ENCODE results near the gene KRT14. TPM values are rescaled to one million over a fixed set of nuclear protein-coding genes. Genes with fewer than 3 reads are reported as not detected.

The KRT14 gene
- total RNA-seq, 1 experiment from 2014 or later, result not detected

GRCh38 chr17:41600318-41600717 is 13.6 kb upstream of the KRT14 start:
- H2BK5ac ChIP-seq (ENCODE audit: insufficient read length, low read length), result no peak overlapping the region
- DNase-seq, result no peak
- no peaks in the 10 kb centered on the region for H3K79me1 ChIP-seq (ENCODE audit: insufficient read depth, low read depth, low read length, poor library complexity, severe bottlenecking)
- no peak overlapping the region for H4K8ac ChIP-seq (replicated peaks; ENCODE audit: insufficient read length, low read depth, low read length)
- no peak overlapping the region for H3K4me2 ChIP-seq (ENCODE audit: insufficient read depth, insufficient read length, low read length)
- no peak overlapping the region for H2BK15ac ChIP-seq (ENCODE audit: low read depth, low read length)
- no peak overlapping the region for H3K9ac ChIP-seq (ENCODE audit: extremely low read depth, insufficient read length, low read length)
- no peak overlapping the region for H2AFZ ChIP-seq (ENCODE audit: low read length)
- Mint-ChIP-seq H3K36me3 (ENCODE audit: insufficient read depth in 1 of 3, low read depth in 3 of 3) (no peaks in the 10 kb centered on the region), H3K27ac (no peak overlapping the region), H3K9me3 (0 out of 5 replicates have a peak, but pooled peaks cover 0 to 3% of the 10 kb centered on the region in 2 experiments), H3K4me3 (no peak overlapping the region), H3K27me3 (ENCODE audit: low read depth) (peaks cover 12% of the 10 kb centered on the region), H3K4me1 (peaks cover 0 to 9% of the 10 kb centered on the region in 2 experiments; a peak in 1 of 4 replicates)
- no peak overlapping the region for H3K4ac ChIP-seq (ENCODE audit: low read depth, low read length)
- no peaks in the 10 kb centered on the region for H3K9me3 ChIP-seq (ENCODE audit: control insufficient read depth, low read depth, low read length)
- no peak overlapping the region for H3K56ac ChIP-seq (ENCODE audit: insufficient read length, low read depth, low read length)
- H3K18ac ChIP-seq (ENCODE audit: insufficient read length, low read depth, low read length), result no peak overlapping the region
- no peak overlapping the region for H3K14ac ChIP-seq (ENCODE audit: insufficient read depth, low read length)
- no peak overlapping the region for H2AK5ac ChIP-seq (ENCODE audit: insufficient read length, low read length)
- no peaks in the 10 kb centered on the region for H3K23me2 ChIP-seq (ENCODE audit: insufficient read length, low read depth, low read length, poor library complexity, severe bottlenecking)
- WGBS (ENCODE audit: extremely low coverage, insufficient read length, low lambda C conversion rate), result no CpG with 5 or more reads among the region's 4 CpGs
- H3K23ac ChIP-seq (ENCODE audit: insufficient read length, low read depth, low read length), result no peak overlapping the region
- H3K27me3 ChIP-seq (ENCODE audit: insufficient read depth, low read length), result no peaks in the 10 kb centered on the region
- H2BK120ac ChIP-seq (ENCODE audit: low read depth, low read length, poor library complexity, severe bottlenecking), result no peak overlapping the region
- no peak overlapping the region for H3K27ac ChIP-seq (ENCODE audit: insufficient read length, low read depth, low read length)
- no peaks in the 10 kb centered on the region for H4K20me1 ChIP-seq (ENCODE audit: control insufficient read depth, insufficient read depth, insufficient read length)
- H2BK20ac ChIP-seq (ENCODE audit: low read depth, low read length, poor library complexity, severe bottlenecking), result no peak overlapping the region
- no peaks in the 10 kb centered on the region for H3K4me1 ChIP-seq (ENCODE audit: insufficient read depth, low read length)
- TF ChIP-seq, protein P1, sequence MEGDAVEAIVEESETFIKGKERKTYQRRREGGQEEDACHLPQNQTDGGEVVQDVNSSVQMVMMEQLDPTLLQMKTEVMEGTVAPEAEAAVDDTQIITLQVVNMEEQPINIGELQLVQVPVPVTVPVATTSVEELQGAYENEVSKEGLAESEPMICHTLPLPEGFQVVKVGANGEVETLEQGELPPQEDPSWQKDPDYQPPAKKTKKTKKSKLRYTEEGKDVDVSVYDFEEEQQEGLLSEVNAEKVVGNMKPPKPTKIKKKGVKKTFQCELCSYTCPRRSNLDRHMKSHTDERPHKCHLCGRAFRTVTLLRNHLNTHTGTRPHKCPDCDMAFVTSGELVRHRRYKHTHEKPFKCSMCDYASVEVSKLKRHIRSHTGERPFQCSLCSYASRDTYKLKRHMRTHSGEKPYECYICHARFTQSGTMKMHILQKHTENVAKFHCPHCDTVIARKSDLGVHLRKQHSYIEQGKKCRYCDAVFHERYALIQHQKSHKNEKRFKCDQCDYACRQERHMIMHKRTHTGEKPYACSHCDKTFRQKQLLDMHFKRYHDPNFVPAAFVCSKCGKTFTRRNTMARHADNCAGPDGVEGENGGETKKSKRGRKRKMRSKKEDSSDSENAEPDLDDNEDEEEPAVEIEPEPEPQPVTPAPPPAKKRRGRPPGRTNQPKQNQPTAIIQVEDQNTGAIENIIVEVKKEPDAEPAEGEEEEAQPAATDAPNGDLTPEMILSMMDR (conservative IDR thresholded peaks at IDR 0.05), result no peak
- H4K91ac ChIP-seq (ENCODE audit: insufficient read length, low read depth, low read length), result no peak overlapping the region
- H4K5ac ChIP-seq (ENCODE audit: insufficient read length, low read depth, low read length), result no peak overlapping the region
- no peak overlapping the region for H3T11ph ChIP-seq (ENCODE audit: low read length)
- H2BK12ac ChIP-seq (ENCODE audit: insufficient read length, low read depth, low read length), result no peak overlapping the region
- H3K79me2 ChIP-seq (ENCODE audit: insufficient read depth, low read length), result no peaks in the 10 kb centered on the region

All from H9 (cell line).